ENCODE results near the gene DNTTIP2. TPM values are rescaled to one million over a fixed set of nuclear protein-coding genes. Genes with fewer than 3 reads are reported as not detected.
A peak's percentile ranks its signal among the peaks of the same experiment; 100 is the strongest.

Gene DNTTIP2
- total RNA-seq, 4 donors from 2014 or later = 3.0 to 37.6 (median 24.2) TPM

GRCh38 chr1:93906480-93906879 is 27.5 kb upstream of the DNTTIP2 start:
- TF ChIP-seq POLR2AphosphoS5 (IDR thresholded peaks at IDR 0.05) = no peak
- no peak for TF ChIP-seq POLR2A (IDR thresholded peaks at IDR 0.05)
- no peak for TF ChIP-seq CTCF (IDR thresholded peaks at IDR 0.05)
- no peak for TF ChIP-seq EP300 (IDR thresholded peaks at IDR 0.05; ENCODE audit: low read depth)
- no peak overlapping the region for H3K4me3 ChIP-seq
- in situ Hi-C loops (cut with MboI; ENCODE audit: low pct_ligation_motif_present in 1 of 4, low pct_unique_long_range_greater_than_20kb in 1 of 4, low sequenced_read_pairs in 3 of 4) = no loop called here
- DNase-seq = no peak
- no peak overlapping the region for H3K27ac ChIP-seq
- intact Hi-C loops (cut with DNase I; ENCODE audit: low total_unique reads) = no loop called here
- peaks cover 9 to 38% (median 19%) of the 10 kb centered on the region in 4 donors for H3K4me1 ChIP-seq
- no peaks in the 10 kb centered on the region for H3K27me3 ChIP-seq
- no peaks in the 10 kb centered on the region for H3K9me3 ChIP-seq
- no peaks in the 10 kb centered on the region for H3K36me3 ChIP-seq
- WGBS, 2 donors (ENCODE audit: low coverage in 1 of 2) = 76 to 78% methylated on average over 3 of the region's 3 CpGs

- 88 to 89% methylated on average over 2 of the region's 2 CpGs for WGBS, 2 donors (ENCODE audit: low coverage in 1 of 2)
- Histone ChIP-seq H3K27ac (no peak overlapping the region), H3K4me1 (peaks cover 9 to 38% (median 19%) of the 10 kb centered on the region in 4 donors), H3K4me3 (no peak overlapping the region), H3K27me3 (no peaks in the 10 kb centered on the region), H3K9me3 (no peaks in the 10 kb centered on the region), H3K36me3 (peaks cover 0 to 7% (median 0%) of the 10 kb centered on the region in 4 donors)
- intact Hi-C loops (cut with DNase I; ENCODE audit: low total_unique reads) (no loop called here), in situ Hi-C loops (cut with MboI; ENCODE audit: low pct_ligation_motif_present in 1 of 4, low pct_unique_long_range_greater_than_20kb in 1 of 4, low sequenced_read_pairs in 3 of 4) (no loop called here)
- TF ChIP-seq EP300 (IDR thresholded peaks at IDR 0.05; ENCODE audit: low read depth) (no peak), CTCF (IDR thresholded peaks at IDR 0.05) (no peak), POLR2A (IDR thresholded peaks at IDR 0.05) (no peak), POLR2AphosphoS5 (IDR thresholded peaks at IDR 0.05) (no peak)
- no peak for DNase-seq
These were observed 26.7 kb upstream of the DNTTIP2 start for GRCh38 chr1:93905734-93906133.

GRCh38 chr1:93905051-93905450 is 26.0 kb upstream of the DNTTIP2 start:
- peak overlapping the region in 3 of 4 donors; percentile 26 to 60 (median 47) for H3K27ac ChIP-seq
- 85 to 86% methylated on average over 1 of the region's 1 CpG for WGBS, 2 donors (ENCODE audit: low coverage in 1 of 2)

DNA sequence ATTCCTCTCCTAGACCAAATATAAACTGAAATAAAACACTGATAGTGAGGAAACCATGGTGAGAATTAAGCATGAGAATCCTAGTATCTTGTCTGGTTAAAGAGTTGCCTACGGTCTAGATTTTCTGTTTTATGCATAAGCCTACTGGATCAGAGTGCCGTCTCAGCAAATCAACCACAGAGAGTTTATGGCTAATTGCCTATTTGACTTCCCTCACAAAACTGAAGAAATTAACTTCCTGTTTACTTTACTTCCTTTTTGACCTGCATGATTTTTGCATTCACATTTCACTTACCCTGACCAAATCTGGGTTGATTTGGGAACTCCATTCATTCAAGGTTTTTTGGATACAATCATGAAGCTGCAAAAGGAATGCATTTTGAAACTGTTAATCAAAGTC is 25.2 kb upstream of the DNTTIP2 start:
- intact Hi-C loops (cut with DNase I; ENCODE audit: low total_unique reads) (no loop called here), in situ Hi-C loops (cut with MboI; ENCODE audit: low pct_ligation_motif_present in 1 of 4, low pct_unique_long_range_greater_than_20kb in 1 of 4, low sequenced_read_pairs in 3 of 4) (no loop called here)
- Histone ChIP-seq H3K36me3 (peaks cover 0 to 14% (median 2%) of the 10 kb centered on the region in 4 donors), H3K27me3 (no peaks in the 10 kb centered on the region), H3K27ac (peak overlapping the region; percentile 26 to 60 (median 44)), H3K4me1 (peaks cover 9 to 38% (median 19%) of the 10 kb centered on the region in 4 donors), H3K4me3 (no peak overlapping the region), H3K9me3 (no peaks in the 10 kb centered on the region)
- DNase-seq = no peak
- TF ChIP-seq POLR2A (IDR thresholded peaks at IDR 0.05) (no peak), POLR2AphosphoS5 (IDR thresholded peaks at IDR 0.05) (peak in 1 of 3 donors; percentile 2)
- 13 to 23% methylated on average over 2 of the region's 2 CpGs for WGBS, 2 donors (ENCODE audit: low coverage in 1 of 2)

More at GRCh38 chr1:93905051-93905450, 26.0 kb upstream of the DNTTIP2 start:
- in situ Hi-C loops (cut with MboI; ENCODE audit: low pct_ligation_motif_present in 1 of 4, low pct_unique_long_range_greater_than_20kb in 1 of 4, low sequenced_read_pairs in 3 of 4) (no loop called here), intact Hi-C loops (cut with DNase I; ENCODE audit: low total_unique reads) (no loop called here)
- no peaks in the 10 kb centered on the region for H3K27me3 ChIP-seq
- H3K36me3 ChIP-seq = peaks cover 0 to 10% (median 0%) of the 10 kb centered on the region in 4 donors
- H3K9me3 ChIP-seq = no peaks in the 10 kb centered on the region
- H3K4me1 ChIP-seq = peaks cover 9 to 38% (median 19%) of the 10 kb centered on the region in 4 donors
- no peak for DNase-seq
- TF ChIP-seq CTCF (IDR thresholded peaks at IDR 0.05) (no peak), EP300 (IDR thresholded peaks at IDR 0.05; ENCODE audit: low read depth) (no peak), POLR2AphosphoS5 (IDR thresholded peaks at IDR 0.05) (no peak), POLR2A (IDR thresholded peaks at IDR 0.05) (no peak)
- no peak overlapping the region for H3K4me3 ChIP-seq
